HL-60 (cell line): ENCODE results near the gene GPR157.

ENCODE experiments used
- DNase-seq, 2 experiments: peaks; one replicate each; pipeline ENCODE4 v3.0.0-alpha.2; 2010 to 2020; ENCODE audit warnings: low read depth in 1 of 2, low spot score in 1 of 2
- H3K27ac ChIP-seq: fragments of 250-450 bp; sonication (Bioruptor Pico); replicated peaks from 2 replicates; pipeline ENCODE4 v1.5.1; 2020; ENCODE audit warnings: mild to moderate bottlenecking, moderate library complexity
- H3K27me3 ChIP-seq: fragments of 250-450 bp; sonication (Bioruptor Pico); 2 replicates; pipeline ENCODE4 v1.5.1; 2021; ENCODE audit warnings: mild to moderate bottlenecking, moderate library complexity; ENCODE audit not compliant: insufficient read depth, poor library complexity, severe bottlenecking
- H3K4me3 ChIP-seq: replicated peaks from 2 replicates; pipeline ENCODE4 v1.5.1; 2011; ENCODE audit warnings: mild to moderate bottlenecking, control low read depth, low read length; ENCODE audit not compliant: insufficient read depth
- GABPA ChIP-seq: IDR thresholded peaks from 2 replicates; pipeline ENCODE4 v1.6.1; 2012; ENCODE audit warnings: low read depth
- POLR2AphosphoS5 ChIP-seq: IDR thresholded peaks from 2 replicates; pipeline ENCODE4 v1.6.1; 2012; ENCODE audit warnings: low read depth
- SPI1 ChIP-seq: IDR thresholded peaks from 2 replicates; pipeline ENCODE4 v1.6.1; 2012; ENCODE audit warnings: low read depth, mild to moderate bottlenecking, borderline replicate concordance
- TF ChIP-seq, protein P1 (sequence below): IDR thresholded peaks from 2 replicates; pipeline ENCODE4 v1.6.1; 2012; ENCODE audit warnings: low read depth; ENCODE audit not compliant: insufficient replicate concordance
- TF ChIP-seq, protein P2 (sequence below): IDR thresholded peaks from one replicate; pipeline ENCODE4 v1.5.1; 2011; ENCODE audit warnings: low read length, control low read depth, inconsistent platforms; ENCODE audit not compliant: insufficient read depth

GPR157 gene

DNA sequence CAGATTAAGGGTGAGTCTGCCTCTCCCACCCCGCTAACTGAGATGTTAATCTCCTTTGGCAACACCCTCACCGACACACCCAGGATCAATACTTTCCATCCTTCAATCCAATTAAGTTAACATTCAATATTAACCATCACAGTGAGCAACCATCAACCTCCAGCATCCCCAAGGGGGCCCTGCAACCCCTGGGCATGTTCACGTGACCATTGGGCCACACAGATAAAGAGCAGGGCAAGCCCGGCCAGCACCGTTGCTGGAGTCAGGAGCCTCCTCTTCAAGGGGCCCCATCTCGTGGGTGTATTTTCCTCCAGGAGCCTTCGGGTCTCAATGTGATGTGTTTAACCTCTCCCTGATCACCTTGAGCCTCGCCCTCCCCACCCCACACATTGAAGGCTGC lies 8.0 kb upstream of the GPR157 start:
- Histone ChIP-seq H3K27ac (no peak overlapping the region), H3K27me3 (peaks cover 5% of the 10 kb centered on the region), H3K4me3 (no peak overlapping the region)
- TF ChIP-seq GABPA (no peak), POLR2AphosphoS5 (no peak), SPI1 (no peak)
- no peak for DNase-seq

DNA sequence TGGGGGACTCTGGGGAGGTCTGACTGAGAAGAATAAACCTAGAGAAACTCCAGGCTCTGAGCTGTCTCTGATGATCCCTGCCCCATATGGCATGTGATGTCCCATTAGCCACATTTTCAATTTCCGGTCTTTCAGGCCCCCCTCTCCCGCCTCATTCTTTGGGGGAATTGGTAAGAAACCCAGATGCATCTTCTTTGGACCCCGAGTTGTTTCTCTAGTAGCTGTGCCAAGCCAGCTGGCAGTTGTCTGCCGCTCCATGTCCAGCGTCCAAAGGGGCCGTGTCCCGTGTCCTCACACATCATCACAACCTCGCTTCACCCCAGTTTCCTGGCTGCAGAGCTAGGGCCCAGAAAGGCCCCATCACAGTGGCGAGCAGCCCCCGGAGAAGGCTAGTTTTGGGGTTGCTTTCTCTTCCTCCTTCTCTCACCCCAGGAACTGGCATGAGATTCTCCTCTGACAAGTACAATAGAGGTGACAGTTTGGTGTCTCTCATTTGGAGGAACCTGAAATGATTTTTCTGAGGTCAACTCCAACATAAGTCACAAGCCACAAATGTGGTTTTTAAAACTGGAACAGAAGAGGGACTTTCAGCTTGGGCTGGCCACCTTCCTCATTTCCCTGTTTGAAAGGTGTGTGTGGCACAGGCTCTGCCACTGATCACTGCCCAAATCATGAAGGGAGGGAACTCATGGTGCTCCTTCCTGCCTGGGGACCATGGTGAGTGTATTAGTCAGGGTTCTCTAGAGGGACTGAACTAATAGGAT lies 6.4 kb upstream of the GPR157 start:
- peak in 1 of 2 experiments; percentile 74 for DNase-seq
- Histone ChIP-seq H3K27me3 (peaks cover 5% of the 10 kb centered on the region), H3K27ac (no peak overlapping the region), H3K4me3 (no peak overlapping the region)
- TF ChIP-seq GABPA (no peak), SPI1 (peak; percentile 61; the same call in 1 of the 2 replicates), POLR2AphosphoS5 (peak; percentile 53; the same call in 1 of the 2 replicates)
- TF ChIP-seq, protein P1, sequence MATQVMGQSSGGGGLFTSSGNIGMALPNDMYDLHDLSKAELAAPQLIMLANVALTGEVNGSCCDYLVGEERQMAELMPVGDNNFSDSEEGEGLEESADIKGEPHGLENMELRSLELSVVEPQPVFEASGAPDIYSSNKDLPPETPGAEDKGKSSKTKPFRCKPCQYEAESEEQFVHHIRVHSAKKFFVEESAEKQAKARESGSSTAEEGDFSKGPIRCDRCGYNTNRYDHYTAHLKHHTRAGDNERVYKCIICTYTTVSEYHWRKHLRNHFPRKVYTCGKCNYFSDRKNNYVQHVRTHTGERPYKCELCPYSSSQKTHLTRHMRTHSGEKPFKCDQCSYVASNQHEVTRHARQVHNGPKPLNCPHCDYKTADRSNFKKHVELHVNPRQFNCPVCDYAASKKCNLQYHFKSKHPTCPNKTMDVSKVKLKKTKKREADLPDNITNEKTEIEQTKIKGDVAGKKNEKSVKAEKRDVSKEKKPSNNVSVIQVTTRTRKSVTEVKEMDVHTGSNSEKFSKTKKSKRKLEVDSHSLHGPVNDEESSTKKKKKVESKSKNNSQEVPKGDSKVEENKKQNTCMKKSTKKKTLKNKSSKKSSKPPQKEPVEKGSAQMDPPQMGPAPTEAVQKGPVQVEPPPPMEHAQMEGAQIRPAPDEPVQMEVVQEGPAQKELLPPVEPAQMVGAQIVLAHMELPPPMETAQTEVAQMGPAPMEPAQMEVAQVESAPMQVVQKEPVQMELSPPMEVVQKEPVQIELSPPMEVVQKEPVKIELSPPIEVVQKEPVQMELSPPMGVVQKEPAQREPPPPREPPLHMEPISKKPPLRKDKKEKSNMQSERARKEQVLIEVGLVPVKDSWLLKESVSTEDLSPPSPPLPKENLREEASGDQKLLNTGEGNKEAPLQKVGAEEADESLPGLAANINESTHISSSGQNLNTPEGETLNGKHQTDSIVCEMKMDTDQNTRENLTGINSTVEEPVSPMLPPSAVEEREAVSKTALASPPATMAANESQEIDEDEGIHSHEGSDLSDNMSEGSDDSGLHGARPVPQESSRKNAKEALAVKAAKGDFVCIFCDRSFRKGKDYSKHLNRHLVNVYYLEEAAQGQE: no peak
- TF ChIP-seq, protein P2, sequence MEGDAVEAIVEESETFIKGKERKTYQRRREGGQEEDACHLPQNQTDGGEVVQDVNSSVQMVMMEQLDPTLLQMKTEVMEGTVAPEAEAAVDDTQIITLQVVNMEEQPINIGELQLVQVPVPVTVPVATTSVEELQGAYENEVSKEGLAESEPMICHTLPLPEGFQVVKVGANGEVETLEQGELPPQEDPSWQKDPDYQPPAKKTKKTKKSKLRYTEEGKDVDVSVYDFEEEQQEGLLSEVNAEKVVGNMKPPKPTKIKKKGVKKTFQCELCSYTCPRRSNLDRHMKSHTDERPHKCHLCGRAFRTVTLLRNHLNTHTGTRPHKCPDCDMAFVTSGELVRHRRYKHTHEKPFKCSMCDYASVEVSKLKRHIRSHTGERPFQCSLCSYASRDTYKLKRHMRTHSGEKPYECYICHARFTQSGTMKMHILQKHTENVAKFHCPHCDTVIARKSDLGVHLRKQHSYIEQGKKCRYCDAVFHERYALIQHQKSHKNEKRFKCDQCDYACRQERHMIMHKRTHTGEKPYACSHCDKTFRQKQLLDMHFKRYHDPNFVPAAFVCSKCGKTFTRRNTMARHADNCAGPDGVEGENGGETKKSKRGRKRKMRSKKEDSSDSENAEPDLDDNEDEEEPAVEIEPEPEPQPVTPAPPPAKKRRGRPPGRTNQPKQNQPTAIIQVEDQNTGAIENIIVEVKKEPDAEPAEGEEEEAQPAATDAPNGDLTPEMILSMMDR: no peak

DNA sequence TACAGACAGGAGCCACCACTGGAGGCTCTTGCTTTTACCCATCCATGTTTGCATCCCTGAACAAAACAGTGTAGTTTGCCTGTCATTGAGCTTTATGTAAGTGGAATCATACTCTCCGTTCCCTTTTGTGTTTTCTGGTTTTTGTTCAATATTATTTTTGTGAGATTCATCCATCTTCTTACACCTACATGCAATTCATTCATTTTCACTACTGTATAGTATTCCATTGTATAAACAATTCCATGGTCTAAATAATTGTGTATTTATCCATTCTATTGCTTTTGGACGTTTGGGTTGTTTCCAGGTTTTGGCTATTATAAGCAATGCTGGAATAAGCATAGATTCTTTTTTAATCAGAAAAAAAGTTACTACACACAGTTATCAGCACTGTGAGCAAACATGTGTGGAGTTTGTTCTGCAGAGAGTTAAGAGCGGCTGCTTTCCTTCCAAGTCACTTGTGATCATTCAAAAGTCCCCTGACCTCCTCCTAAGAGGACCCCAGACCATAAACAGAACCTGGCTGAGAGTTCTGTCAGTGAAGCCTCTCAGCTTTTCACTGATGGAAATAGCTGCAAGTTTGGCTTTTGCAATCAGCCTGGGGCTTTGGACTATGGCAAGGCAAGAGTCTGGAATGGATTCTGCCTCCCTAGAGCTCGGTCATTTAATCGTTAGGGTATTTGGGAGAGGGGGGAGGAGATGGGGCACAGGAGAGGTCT lies 5.1 kb upstream of the GPR157 start:
- no peak for TF ChIP-seq GABPA
- TF ChIP-seq SPI1: no peak
- TF ChIP-seq, protein P2: no peak
- TF ChIP-seq, protein P1: no peak
- DNase-seq: no peak
- no peak overlapping the region for H3K27ac ChIP-seq

DNA sequence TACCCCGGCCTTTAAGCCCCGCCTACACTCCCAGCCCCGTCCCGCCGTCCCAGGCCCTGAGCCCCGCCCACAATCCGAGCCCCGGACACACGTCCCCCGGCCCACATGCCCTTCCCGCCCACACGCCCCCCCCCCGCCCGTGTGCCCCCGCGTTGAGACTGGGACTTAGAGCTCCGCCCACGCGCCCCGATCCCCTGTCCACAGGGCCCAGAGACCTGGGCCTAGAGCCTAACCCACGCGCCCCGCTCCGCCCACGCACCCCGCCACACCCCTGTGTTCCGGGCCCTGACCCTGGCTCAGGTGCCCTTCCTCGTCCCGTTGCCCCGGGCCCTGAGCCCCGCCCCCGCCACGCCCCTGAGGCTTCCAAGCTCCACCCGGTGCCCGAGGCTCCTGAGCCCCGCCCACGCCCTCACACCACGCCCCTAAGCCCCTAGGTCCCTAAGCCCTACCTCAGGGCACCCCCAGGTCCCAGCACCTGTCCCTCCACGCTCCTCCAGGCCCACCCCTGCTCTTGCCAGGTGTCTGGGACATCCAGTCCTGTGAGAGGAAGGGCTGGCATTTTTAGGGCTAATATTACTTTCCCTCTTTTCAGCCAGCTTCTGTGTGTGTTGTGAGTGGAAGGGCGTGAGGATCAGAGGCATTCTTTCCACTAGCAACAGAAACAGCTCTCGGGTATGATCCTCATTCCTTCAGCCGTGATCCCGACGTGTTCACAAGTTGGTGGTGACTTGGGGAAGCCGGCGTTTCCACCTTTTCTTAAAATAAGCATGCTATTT lies 552 bp upstream of the GPR157 start:
- DNase-seq: peak; percentile 60 to 61
- no peak overlapping the region for H3K27ac ChIP-seq
- no peak for TF ChIP-seq POLR2AphosphoS5
- TF ChIP-seq, protein P1: no peak
- TF ChIP-seq, protein P2: no peak
- no peak for TF ChIP-seq GABPA
- TF ChIP-seq SPI1: no peak
- H3K27me3 ChIP-seq: peaks cover 8% of the 10 kb centered on the region
- peak overlapping the region; percentile 45 for H3K4me3 ChIP-seq

More for the DNA sequence above, 5.1 kb upstream of the GPR157 start:
- peaks cover 5% of the 10 kb centered on the region for H3K27me3 ChIP-seq
- H3K4me3 ChIP-seq: no peak overlapping the region
